Right lobe of liver (tissue), 4 donors: ENCODE measurements around the gene CHST3.

Experiments
- CTCF ChIP-seq, 4 donors: fragments of 200-600 bp in 3 of 4; fragments of 450-650 bp in 1 of 4; IDR thresholded peaks; one replicate each; pipeline versions ENCODE4 v1.5.1 to v1.8.0; 2016 to 2022; ENCODE audit warnings: antibody characterized with exemption in 4 of 4, mild to moderate bottlenecking in 2 of 4
- POLR2A ChIP-seq: fragments of 450-650 bp; IDR thresholded peaks from one replicate; pipeline ENCODE4 v1.6.1; 2017; ENCODE audit warnings: antibody characterized with exemption, mild to moderate bottlenecking
- donor health status: DM: no; HTN: no; CAD: no.
- donor health status: DM: no; HTN: no; CAD: no.
- donor health status: DM: no; HTN: yes; CAD: no.

GRCh38 chr10:72037266-72037665, 73.1 kb downstream of the CHST3 start:
- TF ChIP-seq POLR2A (no peak), CTCF (IDR thresholded peaks at IDR 0.05) (no peak)
